Epidermal melanocyte (primary cell): ENCODE results near the gene SYT1.

Experiments used
- DNase-seq: peaks from one replicate; pipeline ENCODE4 v3.0.0; 2011; ENCODE audit warnings: low spot score; ENCODE audit not compliant: insufficient read length

Gene SYT1

DNA sequence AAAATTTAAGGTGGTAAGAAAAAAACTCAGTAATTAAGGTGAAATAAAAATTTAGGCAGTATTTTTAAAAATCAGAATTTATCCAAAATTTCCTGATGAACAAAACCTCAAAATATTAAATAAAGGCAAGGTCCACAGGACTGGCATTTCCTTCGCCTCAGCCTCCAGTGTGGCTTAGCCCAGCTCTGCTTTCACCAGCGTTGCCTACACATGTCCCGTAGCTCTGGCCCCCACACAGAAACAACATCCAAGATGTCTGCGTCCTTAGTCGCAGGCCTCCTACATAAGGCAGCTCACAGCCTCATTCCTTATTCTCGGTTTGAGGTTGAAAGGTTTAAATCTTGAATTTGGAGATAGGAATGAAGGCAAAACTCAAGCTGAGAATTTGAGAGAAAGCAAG, 274.3 kb downstream of the SYT1 start:
- DNase-seq: no peak

DNA sequence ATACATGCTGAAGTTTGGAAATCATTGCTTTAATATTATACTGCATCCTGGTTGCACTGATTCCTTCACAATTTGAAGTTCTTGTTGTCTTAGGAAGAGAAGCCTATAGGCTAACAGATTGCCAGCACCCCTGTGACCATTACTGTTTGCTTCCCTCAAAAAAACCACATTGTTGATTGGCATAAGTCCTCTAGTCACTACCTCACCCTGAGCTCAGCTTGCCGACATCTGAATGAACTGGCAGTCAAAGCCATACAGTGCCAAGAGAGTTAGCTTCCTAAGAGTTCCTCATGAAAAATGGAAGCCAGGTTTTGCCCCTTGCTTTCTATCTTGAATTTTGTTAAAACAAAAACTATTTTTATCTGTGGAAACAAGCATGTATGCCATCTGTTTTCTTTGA, 276.1 kb downstream of the SYT1 start:
- DNase-seq: no peak

DNA sequence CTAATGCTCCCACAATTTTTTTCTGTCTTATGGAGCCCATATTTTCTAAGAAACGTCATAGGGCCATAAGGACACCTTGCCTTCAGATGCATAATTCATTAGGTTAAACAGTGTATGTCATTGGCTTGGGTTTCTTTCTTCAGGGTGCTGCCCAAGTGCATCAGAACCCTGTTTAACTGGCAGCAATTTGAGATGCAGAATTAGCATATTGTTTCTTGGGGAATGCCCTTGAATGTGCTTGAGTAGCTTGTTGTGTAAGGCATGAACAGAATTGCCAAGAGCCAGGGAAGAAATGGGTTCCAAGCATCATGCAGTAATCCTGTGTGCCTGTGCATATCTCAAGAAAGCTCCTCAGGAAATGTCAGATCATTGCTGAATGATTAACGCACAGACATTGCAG, 277.2 kb downstream of the SYT1 start:
- DNase-seq: no peak

DNA sequence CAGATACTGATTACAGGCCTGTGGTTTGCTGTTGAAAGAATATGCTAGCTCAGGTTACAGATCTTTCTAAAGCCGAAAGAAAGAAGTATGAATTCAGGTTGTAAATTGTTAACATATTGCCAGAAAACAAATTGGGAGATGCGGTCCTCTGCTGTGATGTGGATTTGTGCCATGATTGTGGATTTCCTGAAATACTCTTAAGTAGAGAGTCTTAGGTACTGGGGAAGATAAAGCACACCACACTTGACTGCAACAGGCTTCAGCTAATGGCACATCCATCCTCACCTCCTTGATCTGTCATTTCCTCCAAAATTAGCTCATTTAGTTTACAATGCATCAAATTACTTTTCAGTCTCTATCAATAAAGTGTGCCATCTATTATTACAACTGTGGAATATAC, 279.2 kb downstream of the SYT1 start:
- DNase-seq: no peak

DNA sequence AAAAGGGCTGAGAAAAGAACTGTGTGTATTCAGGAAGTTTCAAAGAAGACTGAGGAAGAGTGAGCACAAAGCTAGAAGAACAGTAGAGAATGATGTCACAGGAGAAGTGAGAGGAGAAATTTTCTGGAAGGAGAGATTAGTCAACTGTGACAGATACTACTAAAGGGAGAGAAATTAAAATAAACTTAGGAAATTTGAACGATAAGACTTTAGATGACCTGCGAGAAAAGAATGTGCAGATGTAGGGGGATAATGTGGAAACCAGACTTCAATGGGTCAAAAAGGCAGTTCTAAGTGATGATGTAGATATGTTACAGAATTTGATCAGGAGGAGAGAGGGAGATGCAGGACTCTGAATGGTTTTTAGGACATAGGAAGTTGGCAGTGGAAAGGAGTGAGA, 287.4 kb downstream of the SYT1 start:
- no peak for DNase-seq

DNA sequence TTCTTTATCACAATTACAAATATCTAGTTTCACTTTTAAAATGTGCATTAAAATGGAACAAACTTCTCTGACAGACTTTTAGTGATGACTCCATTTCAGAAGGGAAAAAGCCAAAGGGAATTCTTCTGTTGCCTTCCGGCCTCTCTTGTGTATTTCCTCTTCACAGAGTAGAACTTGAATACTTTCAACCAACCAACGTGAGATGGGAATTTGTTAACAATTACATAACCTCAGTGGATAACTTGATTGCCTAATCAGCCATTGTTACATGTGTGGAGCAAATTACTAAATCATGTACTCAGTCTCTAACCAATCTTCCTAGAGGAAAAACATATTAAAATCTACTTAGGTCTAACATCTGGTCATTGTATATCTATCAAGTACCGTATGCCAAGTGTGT, 291.1 kb downstream of the SYT1 start:
- DNase-seq: no peak

DNA sequence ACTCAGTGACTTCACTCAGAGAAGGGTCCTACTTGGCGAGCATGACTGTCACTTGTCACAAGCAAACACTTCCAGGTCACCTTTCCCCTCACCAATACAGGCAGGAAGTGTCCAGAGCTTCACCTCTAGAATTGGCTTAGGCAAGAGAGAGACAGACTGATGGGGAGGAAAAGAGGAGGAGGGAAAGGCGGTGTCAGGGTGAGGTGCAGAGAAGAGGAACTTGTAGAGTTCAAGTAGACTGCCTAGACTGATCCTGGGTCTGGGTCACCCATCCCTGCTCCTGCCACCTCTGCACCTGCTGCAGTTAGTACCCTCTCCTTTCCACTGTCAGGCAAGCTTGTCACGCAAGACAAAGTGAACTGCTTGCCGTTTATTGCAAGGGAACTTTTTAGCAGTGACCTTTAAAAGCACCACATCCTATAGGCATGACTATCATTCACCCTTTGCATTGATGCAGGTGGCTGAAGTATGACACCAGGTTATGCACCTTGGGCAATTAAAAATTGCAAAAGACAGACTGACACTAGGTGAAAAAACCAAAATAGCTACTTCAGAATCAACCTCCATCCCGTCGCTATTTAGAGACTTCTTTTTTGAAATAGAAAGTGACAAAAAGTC, 292.4 kb downstream of the SYT1 start:
- no peak for DNase-seq

DNA sequence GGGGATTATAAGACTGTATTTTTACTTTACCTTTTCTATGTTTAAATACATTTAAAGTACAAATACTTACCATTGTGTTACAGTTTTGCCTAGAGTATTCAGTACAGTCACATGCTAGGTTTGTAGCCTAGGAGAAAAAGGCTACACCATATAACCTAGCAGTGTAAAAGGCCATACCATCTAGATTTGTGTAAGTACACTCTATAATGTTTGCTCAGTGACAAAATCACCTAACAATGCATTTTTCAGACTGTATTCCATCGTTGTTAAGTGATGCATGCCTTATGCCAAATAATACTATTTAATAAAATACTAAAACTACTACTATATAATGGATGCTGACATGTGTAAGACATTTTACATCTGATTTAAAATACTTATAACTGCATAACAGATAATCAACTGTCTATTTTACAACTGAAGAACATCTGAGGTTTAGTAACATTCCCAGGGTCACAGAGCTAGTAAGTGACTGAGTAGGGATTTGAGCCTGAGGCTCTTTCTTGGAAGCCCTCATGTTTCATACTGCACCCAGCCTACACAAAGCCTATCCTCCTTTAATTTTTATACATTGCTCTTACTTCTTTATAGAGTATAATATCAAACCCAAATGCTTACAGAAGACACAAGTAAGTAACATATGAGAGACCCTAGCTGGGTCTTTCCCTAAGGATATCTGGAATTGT, 296.8 kb downstream of the SYT1 start:
- no peak for DNase-seq

DNA sequence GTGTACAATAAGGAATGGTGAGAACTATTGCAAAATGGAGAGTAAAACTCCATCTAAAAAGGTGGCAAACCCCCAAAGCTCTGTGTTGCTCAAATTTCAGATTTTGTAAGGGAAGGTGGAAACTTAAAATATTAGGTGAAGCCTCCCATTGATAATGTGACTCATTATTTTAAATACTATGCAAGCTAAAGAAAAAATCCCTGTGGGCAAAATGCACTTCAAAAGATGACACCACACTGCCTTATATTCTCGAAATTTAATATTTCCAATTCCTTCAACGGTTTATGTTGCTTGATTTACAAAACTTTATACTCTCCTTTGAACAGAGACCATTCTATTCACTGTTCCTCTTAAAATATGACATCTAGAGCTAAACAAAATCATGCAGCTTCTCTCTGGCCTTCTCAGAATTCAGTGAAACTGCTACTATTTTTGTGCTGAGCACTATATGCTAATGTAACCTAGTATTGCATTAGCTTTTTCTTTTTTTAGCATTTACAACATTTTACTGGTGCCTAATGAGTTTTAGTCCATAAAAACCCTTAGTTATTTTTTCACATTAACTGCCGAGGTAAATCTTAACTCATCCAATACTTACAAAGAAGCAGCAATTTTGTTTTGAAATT, 297.7 kb downstream of the SYT1 start:
- no peak for DNase-seq

DNA sequence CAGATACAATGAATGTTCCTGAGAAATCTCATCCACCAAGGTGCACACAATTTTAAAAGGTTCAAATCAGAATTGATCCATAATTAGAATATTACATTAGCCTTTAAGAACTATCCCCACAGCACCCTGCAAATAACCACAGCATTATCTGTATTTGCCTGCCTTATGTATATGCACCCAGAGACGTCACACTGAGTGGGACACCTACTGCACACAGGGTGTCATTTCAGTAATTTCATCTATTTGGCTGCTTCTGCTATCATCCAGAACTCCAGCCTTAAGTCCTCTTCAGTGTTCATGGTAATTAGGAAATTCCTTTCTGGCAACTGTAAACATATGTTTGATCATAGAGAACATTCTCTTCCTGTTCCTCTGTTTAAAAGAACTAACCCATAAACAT, 298.4 kb downstream of the SYT1 start:
- DNase-seq: no peak

DNA sequence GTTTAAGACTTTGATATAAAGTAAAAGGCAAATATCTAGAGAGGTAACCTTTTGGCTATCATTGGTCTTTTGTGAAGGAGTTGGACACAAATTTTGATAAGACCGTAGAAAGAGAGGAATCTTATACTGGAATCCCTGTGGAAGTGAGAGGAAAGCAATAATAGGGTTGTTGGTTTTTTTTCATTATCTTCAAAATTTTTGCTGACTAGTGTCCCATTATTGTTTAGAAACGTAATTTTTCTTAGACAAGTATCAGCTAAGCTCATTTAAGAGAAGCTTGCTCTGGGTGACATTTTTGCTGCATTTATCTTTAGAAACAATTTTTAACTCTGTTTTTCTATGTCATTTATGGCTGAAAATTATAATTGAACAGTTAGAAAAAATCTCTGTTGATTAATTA, 300.3 kb downstream of the SYT1 start:
- no peak for DNase-seq

DNA sequence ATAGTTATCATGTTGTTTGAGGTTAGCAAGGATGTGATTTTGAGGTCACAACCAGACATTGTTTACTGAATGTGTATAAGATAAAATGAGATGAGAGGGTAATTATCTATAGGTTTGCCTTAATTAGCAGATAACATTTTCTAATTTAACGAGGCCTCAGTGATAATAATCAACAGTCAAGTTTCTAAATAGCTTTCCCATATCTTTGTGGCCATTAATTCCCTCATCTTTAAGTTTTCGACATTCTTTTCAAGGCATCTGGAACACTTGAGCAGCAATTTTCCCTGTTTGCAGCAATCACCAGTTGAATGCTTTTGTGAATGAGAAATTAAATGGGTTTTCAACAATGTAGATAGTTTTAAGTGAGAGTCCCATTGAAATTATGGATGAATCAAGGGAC, 304.1 kb downstream of the SYT1 start:
- DNase-seq: no peak

DNA sequence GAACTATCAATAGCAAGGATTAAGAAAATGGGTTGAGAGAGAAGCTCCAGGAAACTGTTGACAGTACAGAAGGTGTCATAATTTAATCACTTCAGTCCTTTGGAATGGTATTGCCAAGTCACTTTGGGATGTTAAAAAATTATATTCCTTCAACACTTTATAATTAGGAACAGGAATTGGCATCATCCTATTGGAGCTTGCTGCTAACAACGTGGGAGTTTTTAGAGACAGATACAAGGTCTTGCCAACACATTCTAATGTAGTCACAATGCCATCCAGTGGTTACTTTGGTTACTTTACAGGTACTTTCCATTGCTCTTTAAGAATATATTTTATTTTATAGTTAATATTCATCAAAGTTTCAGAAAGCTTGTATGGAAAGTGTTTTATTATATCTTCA, 310.1 kb downstream of the SYT1 start:
- no peak for DNase-seq

DNA sequence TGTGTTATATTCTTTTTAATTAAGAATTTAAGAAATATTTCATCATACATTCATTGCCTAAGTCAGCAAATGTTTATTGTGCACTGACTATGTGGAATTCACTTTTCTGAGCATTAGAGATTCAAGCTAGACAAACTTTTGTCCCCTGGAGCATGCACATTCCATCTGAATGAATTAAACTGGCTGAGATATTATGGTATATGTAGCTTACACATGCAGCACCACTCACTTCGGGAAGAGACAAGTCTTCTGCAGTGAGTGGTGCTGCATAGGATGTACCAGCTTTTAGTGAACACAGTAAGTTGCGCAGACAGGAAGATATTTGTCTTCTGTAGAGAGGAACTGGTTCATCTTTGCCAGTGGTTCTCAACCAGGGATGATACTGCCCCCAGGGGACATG, 318.4 kb downstream of the SYT1 start:
- DNase-seq: no peak

DNA sequence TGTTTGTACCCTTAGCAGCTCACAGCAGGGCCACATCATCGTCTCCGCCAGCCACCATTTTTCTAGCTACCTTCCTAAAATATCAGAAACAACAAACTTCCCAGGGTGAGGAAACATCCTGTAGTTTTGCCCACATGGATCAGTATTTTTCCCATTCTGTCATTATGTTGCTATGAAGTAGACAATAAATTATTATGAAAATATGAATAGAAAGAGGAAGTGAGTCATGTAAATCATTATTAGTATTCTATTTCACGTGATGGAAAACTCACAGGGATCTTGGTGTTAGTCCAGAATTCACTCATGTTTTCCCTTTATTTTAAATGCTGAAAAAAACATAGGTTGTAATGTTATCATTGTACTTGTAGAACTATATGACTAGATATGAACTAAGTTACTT, 319.4 kb downstream of the SYT1 start:
- DNase-seq: no peak

DNA sequence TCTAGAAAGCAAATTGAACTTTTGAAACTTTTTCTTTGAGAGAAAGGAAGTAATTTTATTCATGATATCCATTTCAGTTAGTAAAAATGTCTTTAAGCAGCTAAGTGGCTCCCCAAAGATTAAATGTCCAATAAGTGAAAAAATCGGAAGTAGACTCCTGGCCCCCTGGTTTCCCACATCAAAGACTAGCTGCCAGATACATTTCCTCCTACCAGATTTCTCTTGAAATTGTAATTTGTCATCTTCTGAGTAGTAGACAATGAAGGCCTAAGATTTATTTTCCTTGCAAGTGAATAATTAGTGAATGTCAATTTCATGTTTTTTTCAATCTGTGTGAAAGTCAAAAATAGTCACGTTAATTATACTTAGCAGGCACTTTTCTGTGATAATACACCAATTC, 321.9 kb downstream of the SYT1 start:
- DNase-seq: no peak

DNA sequence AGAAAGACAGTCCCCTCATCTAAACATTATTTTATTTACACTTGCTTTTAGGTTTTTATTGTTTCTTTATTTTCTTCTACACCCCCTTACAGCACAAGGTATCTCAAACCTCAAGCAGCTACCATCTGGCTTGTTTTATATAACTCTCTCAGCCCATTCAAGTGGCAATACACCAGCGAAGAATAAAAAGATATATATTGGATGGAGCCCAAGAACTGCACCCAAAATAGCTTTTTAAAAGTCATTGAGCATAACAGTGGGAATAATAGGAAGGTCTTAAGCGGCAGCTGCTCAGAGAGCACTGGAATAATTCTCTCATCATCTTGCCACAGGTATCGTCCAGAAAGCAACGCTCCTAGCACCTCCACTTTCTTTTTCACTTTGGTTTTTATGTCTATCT, 322.5 kb downstream of the SYT1 start:
- no peak for DNase-seq

DNA sequence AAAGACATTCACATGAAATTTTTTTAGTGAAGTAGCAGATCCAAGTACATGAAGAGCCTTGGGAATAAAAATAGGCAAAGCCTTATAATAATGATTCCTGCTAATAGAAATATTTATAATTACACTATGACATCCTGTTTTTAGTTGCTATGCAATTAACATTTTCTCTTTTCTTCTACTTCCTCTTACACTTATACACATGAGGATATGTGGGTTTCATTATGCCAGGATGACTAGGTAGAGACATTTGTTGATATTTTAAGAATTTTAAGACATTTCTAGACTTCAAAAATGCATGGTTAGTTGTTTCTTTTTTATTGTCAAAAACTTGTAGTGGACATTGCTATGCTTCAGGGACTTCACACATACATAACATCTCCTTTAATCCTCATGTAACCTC, 326.8 kb downstream of the SYT1 start:
- DNase-seq: no peak

DNA sequence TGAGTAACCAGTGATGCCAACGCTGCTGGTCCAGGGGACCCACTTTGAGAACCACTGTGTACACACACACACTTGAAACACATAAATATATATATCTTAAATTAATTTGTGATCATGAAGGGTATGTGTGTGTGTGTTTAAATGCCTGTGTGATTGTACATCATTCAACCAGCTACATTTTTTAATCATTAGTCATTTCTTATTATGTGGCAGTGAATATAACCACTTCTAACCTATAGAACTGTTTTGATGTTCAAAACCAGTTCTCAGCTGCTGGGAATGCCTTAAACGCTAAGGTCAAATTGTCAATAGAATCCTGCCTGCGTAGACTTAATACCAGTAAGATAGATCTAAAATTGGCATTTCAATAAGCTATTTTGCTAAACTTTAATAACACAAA, 330.0 kb downstream of the SYT1 start:
- DNase-seq: no peak

DNA sequence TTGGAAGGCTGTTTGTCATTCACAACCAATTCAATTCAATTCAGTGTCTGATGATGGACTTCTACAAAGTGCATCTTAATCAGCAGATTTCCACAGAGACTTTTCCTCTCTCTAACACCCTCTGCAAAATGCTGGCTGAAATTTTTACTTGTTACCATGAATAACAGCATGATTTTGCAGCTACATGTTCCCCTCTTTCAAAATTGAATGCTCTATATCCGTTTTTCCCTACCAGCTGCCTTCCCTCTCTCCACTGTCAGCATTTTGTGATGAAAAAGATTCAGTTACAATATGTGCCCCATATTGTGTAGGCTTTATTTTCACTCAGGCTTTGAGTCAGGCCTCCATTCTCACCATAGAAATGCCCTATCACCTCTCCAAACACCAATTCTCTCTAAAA, 334.6 kb downstream of the SYT1 start:
- DNase-seq: no peak

DNA sequence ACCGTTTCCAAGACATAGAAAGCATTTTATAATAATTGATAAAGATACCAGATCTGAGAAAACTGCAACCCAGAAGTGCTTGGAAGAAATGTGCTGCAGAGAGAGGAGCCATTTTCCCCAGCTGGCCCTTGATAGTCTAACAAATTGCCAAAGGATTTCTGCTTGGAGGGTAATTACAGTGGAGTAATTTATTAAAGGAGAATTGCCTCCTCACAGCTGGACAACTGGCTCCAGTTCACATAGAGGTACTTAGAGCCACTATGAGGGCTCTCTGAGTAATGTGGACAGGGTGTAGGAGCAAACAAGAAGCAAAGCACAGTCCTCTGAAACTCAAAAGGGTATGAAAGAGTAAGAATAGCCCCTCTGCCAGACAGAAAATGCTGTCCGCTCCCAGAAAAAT, 335.6 kb downstream of the SYT1 start:
- no peak for DNase-seq

DNA sequence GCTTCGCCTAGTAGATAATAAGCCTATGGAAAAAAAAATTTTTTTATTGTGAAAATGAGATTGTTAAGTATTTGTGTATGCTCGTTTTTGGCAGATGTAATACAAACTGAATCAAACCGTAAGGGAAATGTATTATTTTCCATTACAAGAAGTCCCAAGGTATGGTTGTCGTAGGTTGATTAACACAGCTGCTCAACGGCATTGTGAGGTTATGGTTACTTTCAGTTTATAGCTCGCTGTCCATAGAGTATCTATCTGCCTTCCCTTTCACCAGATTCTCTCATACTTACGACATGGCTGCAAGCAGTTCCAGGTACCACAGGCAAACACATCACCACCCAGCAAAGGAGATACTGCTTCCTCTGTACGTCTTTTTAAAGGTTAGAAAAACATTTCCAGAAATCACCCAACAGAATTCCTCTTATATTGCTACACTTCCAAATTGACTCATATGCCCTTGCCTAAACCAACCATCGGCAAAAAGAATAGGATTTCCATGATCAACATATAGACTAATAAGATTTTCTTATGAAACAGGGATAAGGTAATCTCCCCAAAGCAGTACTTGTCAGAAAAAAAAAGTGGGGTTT, 338.6 kb downstream of the SYT1 start:
- no peak for DNase-seq

DNA sequence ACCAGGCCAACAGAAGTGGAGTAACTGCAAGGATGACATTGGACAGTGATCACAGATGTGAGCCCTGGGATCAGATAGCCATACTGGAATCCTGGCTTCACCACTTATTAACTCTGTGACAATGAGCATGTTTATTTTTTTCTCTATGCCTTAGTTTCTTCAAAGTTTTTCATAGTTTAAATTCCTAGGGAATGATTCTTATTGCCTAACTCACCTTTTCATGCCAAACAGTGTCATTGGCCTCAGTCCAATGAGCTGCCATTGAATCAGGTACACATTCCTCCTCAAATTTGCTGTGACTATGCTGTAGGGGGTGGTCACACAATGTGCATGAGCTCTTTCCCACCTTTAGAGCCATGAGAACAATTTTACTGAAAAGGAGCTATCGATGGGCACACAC, 342.3 kb downstream of the SYT1 start:
- DNase-seq: no peak
